ENCODE data around the gene CHST12. TPM values are rescaled to one million over a fixed set of nuclear protein-coding genes. Genes with fewer than 3 reads are reported as not detected.

CHST12 gene
- total and polyA plus RNA-seq, 2 donors (not counting 1 experiment from before 2014, with no cell fraction given): 25.4 to 27.1 TPM

DNA sequence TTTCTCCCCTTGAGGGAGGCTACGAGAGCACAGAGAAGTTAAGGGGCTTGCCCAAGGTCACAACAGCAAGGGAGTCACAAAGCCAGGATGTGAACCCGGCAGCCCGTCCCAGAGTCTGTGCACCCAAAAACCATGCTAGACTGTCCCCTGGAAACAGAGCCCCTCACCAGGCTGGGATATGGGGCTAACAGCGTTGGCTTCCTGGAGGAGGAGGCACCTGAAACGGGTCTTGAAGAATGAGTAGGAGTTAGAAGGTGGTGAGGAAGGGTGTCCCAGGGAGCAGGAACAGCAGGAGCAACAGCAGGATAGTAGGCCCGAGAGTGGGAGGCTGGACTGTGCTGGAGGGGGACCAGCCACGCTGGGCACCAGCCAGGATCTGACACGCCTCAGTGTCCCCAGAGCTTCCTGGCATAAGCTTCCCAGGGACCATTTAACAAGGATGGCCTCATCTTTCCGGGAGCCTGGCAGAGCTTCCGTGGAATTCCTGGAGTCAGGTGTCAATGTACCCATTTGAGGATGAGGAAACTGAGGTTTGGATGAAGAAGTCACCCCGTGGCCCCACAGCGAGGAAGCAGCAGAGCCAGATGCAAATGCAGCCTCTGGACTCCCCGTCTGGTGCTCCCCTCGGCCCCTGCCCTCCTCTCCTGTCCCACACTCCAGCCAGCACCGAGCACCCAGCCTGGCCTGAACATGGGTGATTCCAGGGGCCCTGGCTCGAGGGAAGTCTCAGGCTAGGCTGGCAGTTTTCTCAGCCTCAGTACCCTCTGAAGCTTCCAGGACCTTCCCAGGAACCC, 76.1 kb downstream of the CHST12 start:
- TF ChIP-seq EZH2 (IDR thresholded peaks at IDR 0.05; ENCODE audit: borderline replicate concordance, insufficient read depth, low read depth, low read length, poor library complexity, severe bottlenecking): no peak
- TF ChIP-seq, protein P1, sequence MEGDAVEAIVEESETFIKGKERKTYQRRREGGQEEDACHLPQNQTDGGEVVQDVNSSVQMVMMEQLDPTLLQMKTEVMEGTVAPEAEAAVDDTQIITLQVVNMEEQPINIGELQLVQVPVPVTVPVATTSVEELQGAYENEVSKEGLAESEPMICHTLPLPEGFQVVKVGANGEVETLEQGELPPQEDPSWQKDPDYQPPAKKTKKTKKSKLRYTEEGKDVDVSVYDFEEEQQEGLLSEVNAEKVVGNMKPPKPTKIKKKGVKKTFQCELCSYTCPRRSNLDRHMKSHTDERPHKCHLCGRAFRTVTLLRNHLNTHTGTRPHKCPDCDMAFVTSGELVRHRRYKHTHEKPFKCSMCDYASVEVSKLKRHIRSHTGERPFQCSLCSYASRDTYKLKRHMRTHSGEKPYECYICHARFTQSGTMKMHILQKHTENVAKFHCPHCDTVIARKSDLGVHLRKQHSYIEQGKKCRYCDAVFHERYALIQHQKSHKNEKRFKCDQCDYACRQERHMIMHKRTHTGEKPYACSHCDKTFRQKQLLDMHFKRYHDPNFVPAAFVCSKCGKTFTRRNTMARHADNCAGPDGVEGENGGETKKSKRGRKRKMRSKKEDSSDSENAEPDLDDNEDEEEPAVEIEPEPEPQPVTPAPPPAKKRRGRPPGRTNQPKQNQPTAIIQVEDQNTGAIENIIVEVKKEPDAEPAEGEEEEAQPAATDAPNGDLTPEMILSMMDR (IDR thresholded peaks at IDR 0.05): no peak
- H3K9me3 Mint-ChIP-seq (ENCODE audit: insufficient read depth): no peaks in the 10 kb centered on the region
- Histone ChIP-seq H3K27me3 (replicated peaks in 1 of 4; ENCODE audit: control extremely low read depth in 1 of 4, control insufficient read depth in 3 of 4, insufficient read depth in 4 of 4, low read length in 3 of 4) (peaks cover 0 to 4% (median 0%) of the 10 kb centered on the region in 4 experiments), H4K20me1 (ENCODE audit: control insufficient read depth, insufficient read depth, low read length, poor library complexity, severe bottlenecking) (no peaks in the 10 kb centered on the region), H3K4me2 (replicated peaks; ENCODE audit: low read depth, low read length, poor library complexity, severe bottlenecking) (no peak overlapping the region), H3K36me3 (replicated peaks in 1 of 2; ENCODE audit: control extremely low read depth in 1 of 2, control insufficient read depth in 1 of 2, extremely low read depth in 1 of 2, insufficient read depth in 2 of 2, low read length in 1 of 2) (no peaks in the 10 kb centered on the region), H3K27ac (ENCODE audit: low read length in 2 of 2) (no peak overlapping the region), H3K9me3 (ENCODE audit: control extremely low read depth in 1 of 3, control insufficient read depth in 2 of 3, insufficient read depth in 1 of 3, low read length in 2 of 3) (peaks cover 0 to 17% (median 7%) of the 10 kb centered on the region in 3 donors), H3K4me1 (ENCODE audit: control insufficient read depth in 2 of 2, insufficient read depth in 2 of 2, low read length in 2 of 2) (peaks cover 14 to 17% of the 10 kb centered on the region in 2 donors), H2AFZ (ENCODE audit: insufficient read depth, low read depth, low read length, poor library complexity, severe bottlenecking) (no peak overlapping the region), H3K9ac (ENCODE audit: low read length) (no peak overlapping the region), H3K79me2 (ENCODE audit: control insufficient read depth, insufficient read depth, low read length) (no peaks in the 10 kb centered on the region), H3K4me3 (ENCODE audit: control extremely low read depth in 1 of 5, extremely low read depth in 1 of 5, insufficient read depth in 1 of 5, low read depth in 2 of 5, low read length in 4 of 5) (no peak overlapping the region)
- ATAC-seq (ENCODE audit: low read depth): no peak
- intact Hi-C loops (cut with micrococcal nuclease): loop anchor here (5.0 kb wide), 1 partner anchor 78 kb away; the partner anchor contains the start of genes BRAT1 and IQCE
- DNase-seq: no peak
- no peaks in the 10 kb centered on the region for H3K27me3 Mint-ChIP-seq
- peaks cover 12% of the 10 kb centered on the region for H3K4me1 Mint-ChIP-seq
- WGBS (ENCODE audit: insufficient coverage): 89% methylated on average over 14 of the region's 16 CpGs
- no peak overlapping the region for H3K27ac Mint-ChIP-seq
- H3K4me3 Mint-ChIP-seq: no peak overlapping the region
- ChIA-PET CTCF (interaction anchor here (0.7 to 4.8 kb wide), 10 partner anchors 28 to 230 kb away, joined by 3 to 29 read pairs (median 4); no protein-coding TSS in a partner anchor), POLR2A (interaction anchor here (1.3 kb wide), 1 partner anchor 32 kb away, joined by 3 read pairs; no protein-coding TSS in a partner anchor)

DNA sequence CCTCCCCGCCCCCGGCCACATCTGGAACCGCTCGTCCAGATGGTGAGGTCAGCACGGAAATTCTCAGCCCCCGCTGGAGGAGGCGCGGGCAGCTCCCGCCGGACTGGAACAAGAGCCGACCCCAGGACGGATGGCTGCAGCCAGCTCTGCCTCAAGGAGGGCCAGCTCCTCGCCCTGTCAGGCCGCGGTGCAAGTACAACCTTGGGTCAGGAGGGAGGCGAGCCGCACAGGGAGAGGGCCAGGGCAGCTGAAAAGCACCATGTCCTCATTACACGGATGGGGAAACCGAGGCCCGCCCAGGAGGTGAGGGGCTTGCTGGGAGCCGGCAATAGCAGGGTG, 76.6 kb downstream of the CHST12 start:
- CTCF ChIA-PET: interaction anchor here (0.7 to 4.8 kb wide), 8 partner anchors 27 to 230 kb away, joined by 3 to 29 read pairs (median 4); no protein-coding TSS in a partner anchor
- 88% methylated on average over 21 of the region's 21 CpGs for WGBS (ENCODE audit: insufficient coverage)
- H3K27me3 Mint-ChIP-seq: no peaks in the 10 kb centered on the region

More for the DNA sequence above, 76.6 kb downstream of the CHST12 start:
- DNase-seq (no peak), ATAC-seq (ENCODE audit: low read depth) (no peak)
- intact Hi-C loops (cut with micrococcal nuclease): no loop called here
- no peak overlapping the region for H3K4me3 ChIP-seq (ENCODE audit: control extremely low read depth in 1 of 5, extremely low read depth in 1 of 5, insufficient read depth in 1 of 5, low read depth in 2 of 5, low read length in 4 of 5)
- peaks cover 14 to 17% of the 10 kb centered on the region in 2 donors for H3K4me1 ChIP-seq (ENCODE audit: control insufficient read depth in 2 of 2, insufficient read depth in 2 of 2, low read length in 2 of 2)
- H4K20me1 ChIP-seq (ENCODE audit: control insufficient read depth, insufficient read depth, low read length, poor library complexity, severe bottlenecking): no peaks in the 10 kb centered on the region
- H3K27ac ChIP-seq (ENCODE audit: low read length in 2 of 2): no peak overlapping the region
- no peak overlapping the region for H3K27ac Mint-ChIP-seq
- peaks cover 12% of the 10 kb centered on the region for H3K4me1 Mint-ChIP-seq
- no peak overlapping the region for H3K4me3 Mint-ChIP-seq
- TF ChIP-seq EZH2 (IDR thresholded peaks at IDR 0.05; ENCODE audit: borderline replicate concordance, insufficient read depth, low read depth, low read length, poor library complexity, severe bottlenecking): no peak
- TF ChIP-seq, protein P1 (IDR thresholded peaks at IDR 0.05): no peak
- no peak overlapping the region for H3K4me2 ChIP-seq (replicated peaks; ENCODE audit: low read depth, low read length, poor library complexity, severe bottlenecking)
- H3K9ac ChIP-seq (ENCODE audit: low read length): no peak overlapping the region
- H3K9me3 ChIP-seq (ENCODE audit: control extremely low read depth in 1 of 3, control insufficient read depth in 2 of 3, insufficient read depth in 1 of 3, low read length in 2 of 3): peaks cover 0 to 17% (median 7%) of the 10 kb centered on the region in 3 donors
- no peaks in the 10 kb centered on the region for H3K79me2 ChIP-seq (ENCODE audit: control insufficient read depth, insufficient read depth, low read length)
- peaks cover 0 to 4% (median 0%) of the 10 kb centered on the region in 4 experiments for H3K27me3 ChIP-seq (replicated peaks in 1 of 4; ENCODE audit: control extremely low read depth in 1 of 4, control insufficient read depth in 3 of 4, insufficient read depth in 4 of 4, low read length in 3 of 4)
- H3K36me3 ChIP-seq (replicated peaks in 1 of 2; ENCODE audit: control extremely low read depth in 1 of 2, control insufficient read depth in 1 of 2, extremely low read depth in 1 of 2, insufficient read depth in 2 of 2, low read length in 1 of 2): no peaks in the 10 kb centered on the region
- no peaks in the 10 kb centered on the region for H3K9me3 Mint-ChIP-seq (ENCODE audit: insufficient read depth)
- POLR2A ChIA-PET: interaction anchor here (1.3 kb wide), 1 partner anchor 31 kb away, joined by 3 read pairs; no protein-coding TSS in a partner anchor
- H2AFZ ChIP-seq (ENCODE audit: insufficient read depth, low read depth, low read length, poor library complexity, severe bottlenecking): no peak overlapping the region
